CD14-positive monocyte (primary cell): Measurements from ENCODE around the gene AHI1. TPM values are rescaled to one million over a fixed set of nuclear protein-coding genes. Genes with fewer than 3 reads are reported as not detected.

Experiments used
- DNase-seq, 3 donors: peaks; one replicate each; pipeline ENCODE4 v3.0.0-alpha.2; 2011 to 2022
- H2AFZ ChIP-seq: 2 replicates; pipeline ENCODE4 v1.6.0; 2012; ENCODE audit warnings: mild to moderate bottlenecking, low read depth, low read length, inconsistent platforms; ENCODE audit not compliant: insufficient read depth, poor library complexity, severe bottlenecking
- H3K27ac ChIP-seq, 2 donors: 1 replicate in 1 of 2; 2 replicates in 1 of 2; pipeline ENCODE4 v1.5.1; 2012 to 2013; ENCODE audit warnings: low read length in 2 of 2, control low read depth in 1 of 2, inconsistent platforms in 1 of 2, low read depth in 1 of 2, mild to moderate bottlenecking in 1 of 2
- H3K27me3 ChIP-seq, 2 donors: one replicate each; pipeline versions ENCODE4 v1.6.0 to v1.6.1; 2011 to 2013; ENCODE audit warnings: low read length in 2 of 2; ENCODE audit not compliant: control insufficient read depth in 2 of 2, insufficient read depth in 2 of 2
- H3K36me3 ChIP-seq, 2 donors: replicated peaks in 1 of 2; 1 replicate in 1 of 2; 2 replicates in 1 of 2; pipeline versions ENCODE4 v1.5.1 to v1.6.1; 2012 to 2013; ENCODE audit warnings: low read length in 2 of 2, control low read depth in 1 of 2, inconsistent platforms in 1 of 2, mild to moderate bottlenecking in 1 of 2; ENCODE audit not compliant: insufficient read depth in 2 of 2, control insufficient read depth in 1 of 2
- H3K4me1 ChIP-seq, 2 donors: 1 replicate in 1 of 2; 2 replicates in 1 of 2; pipeline versions ENCODE4 v1.5.1 to v1.6.1; 2012 to 2013; ENCODE audit warnings: low read length in 2 of 2, control low read depth in 1 of 2, inconsistent platforms in 1 of 2, mild to moderate bottlenecking in 1 of 2, moderate library complexity in 1 of 2; ENCODE audit not compliant: insufficient read depth in 2 of 2, control insufficient read depth in 1 of 2
- H3K4me2 ChIP-seq: replicated peaks from 2 replicates; pipeline ENCODE3; 2012; ENCODE audit warnings: low read length, moderate library complexity, mild to moderate bottlenecking; ENCODE audit not compliant: poor library complexity, severe bottlenecking; ENCODE audit errors: extremely low read depth
- H3K4me3 ChIP-seq, 3 experiments: fragments of 200-600 bp in 1 of 3; sonication (generic) in 1 of 3; replicated peaks in 1 of 3; 1 replicate in 2 of 3; 2 replicates in 1 of 3; pipeline ENCODE4 v1.5.1; 2011 to 2013; ENCODE audit warnings: low read length in 3 of 3, mild to moderate bottlenecking in 3 of 3, control low read depth in 2 of 3, low read depth in 2 of 3, inconsistent platforms in 1 of 3, moderate library complexity in 1 of 3
- H3K79me2 ChIP-seq: 2 replicates; pipeline ENCODE4 v1.6.0; 2012; ENCODE audit warnings: mild to moderate bottlenecking, control low read depth, inconsistent platforms, low read length, moderate library complexity; ENCODE audit not compliant: insufficient read depth
- H3K9ac ChIP-seq: 2 replicates; pipeline ENCODE4 v1.6.0; 2017; ENCODE audit warnings: low read length, mild to moderate bottlenecking; ENCODE audit not compliant: insufficient read depth, poor library complexity, severe bottlenecking
- H3K9me3 ChIP-seq, 2 donors: replicated peaks in 1 of 2; 1 replicate in 1 of 2; 2 replicates in 1 of 2; pipeline versions ENCODE4 v1.5.1 to v1.6.1; 2012 to 2013; ENCODE audit warnings: low read length in 2 of 2, control low read depth in 1 of 2; ENCODE audit not compliant: control insufficient read depth in 1 of 2, insufficient read depth in 1 of 2
- H4K20me1 ChIP-seq: 2 replicates; pipeline ENCODE4 v1.6.0; 2012; ENCODE audit warnings: mild to moderate bottlenecking, low read length, control low read depth, moderate library complexity; ENCODE audit not compliant: insufficient read depth
- H3K27ac Mint-ChIP-seq, 7 donors: one replicate each; pipeline ENCODE4 v1.8.0; 2020; ENCODE audit warnings: mild to moderate bottlenecking in 7 of 7, mixed read lengths in 7 of 7, moderate library complexity in 6 of 7, inconsistent platforms in 2 of 7
- H3K27me3 Mint-ChIP-seq, 3 donors: one replicate each; pipeline ENCODE4 v1.8.0; 2021 to 2022; ENCODE audit warnings: low read depth in 3 of 3, mild to moderate bottlenecking in 3 of 3, mixed read lengths in 3 of 3, moderate library complexity in 3 of 3, inconsistent platforms in 1 of 3
- H3K36me3 Mint-ChIP-seq, 2 donors: one replicate each; pipeline ENCODE4 v1.8.0; 2020; ENCODE audit warnings: mixed read lengths in 2 of 2, inconsistent platforms in 1 of 2, mild to moderate bottlenecking in 1 of 2
- H3K4me1 Mint-ChIP-seq: one replicate; pipeline ENCODE4 v1.8.0; 2020; ENCODE audit warnings: mild to moderate bottlenecking, mixed read lengths
- H3K4me3 Mint-ChIP-seq, 2 donors: one replicate each; pipeline ENCODE4 v1.8.0; 2020; ENCODE audit warnings: mild to moderate bottlenecking in 2 of 2, mixed read lengths in 2 of 2, moderate library complexity in 1 of 2
- H3K9me3 Mint-ChIP-seq, 7 donors: one replicate each; pipeline ENCODE4 v1.8.0; 2020 to 2022; ENCODE audit warnings: mixed read lengths in 7 of 7, mild to moderate bottlenecking in 6 of 7, moderate library complexity in 6 of 7, inconsistent platforms in 2 of 7
- CTCF ChIP-seq: fragments of 200-600 bp; IDR thresholded peaks from one replicate; pipeline ENCODE4 v1.8.0; 2022; ENCODE audit warnings: antibody characterized with exemption, mild to moderate bottlenecking
- WGBS: methylation state at CpG from one replicate; pipeline ENCODE4 v1.1.5; 2013; ENCODE audit warnings: missing lambda C conversion rate; ENCODE audit not compliant: insufficient coverage; 5-methylcytosine and 5-hydroxymethylcytosine counted together
- intact Hi-C, 2 donors: fragments of 100-400 bp; cut with micrococcal nuclease; formaldehyde crosslinking; loops; one replicate each; pipeline versions ENCODE4 v1.15.0 to v1.15.1; 2023
- polyA plus RNA-seq, 3 donors: library from polyadenylated mRNA; depleted of rRNA in 1 of 3; unstranded in 2 of 3; stranded (reverse) in 1 of 3; fragments of 300-500 nt in 2 of 3; fragments of >200 nt in 1 of 3; fragmentation: Illumina TruSeq in 2 of 3; gene quantifications; 1 replicate in 2 of 3; 2 replicates in 1 of 3; pipeline ENCODE4 v1.2.3, GENCODE V29; 2012 to 2021

Gene AHI1
- polyA plus RNA-seq, 3 donors: 0.91 to 2.8 (median 1.4) TPM

GRCh38 chr6:135236319-135236718 is 261.2 kb downstream of the AHI1 start:
- no peak overlapping the region for H3K4me2 ChIP-seq
- H3K36me3 ChIP-seq: no peaks in the 10 kb centered on the region
- H3K4me1 ChIP-seq: peaks cover 20 to 27% of the 10 kb centered on the region in 2 donors
- no peak overlapping the region for H2AFZ ChIP-seq
- H3K9ac ChIP-seq: no peak overlapping the region
- intact Hi-C loops: no loop called here
- peaks cover 30% of the 10 kb centered on the region for H3K4me1 Mint-ChIP-seq
- no peaks in the 10 kb centered on the region for H3K9me3 ChIP-seq
- no peak overlapping the region for H3K4me3 Mint-ChIP-seq
- H3K27ac ChIP-seq: no peak overlapping the region
- DNase-seq: no peak
- H3K27ac Mint-ChIP-seq: peak overlapping the region in 1 of 7 donors; percentile 48
- H3K27me3 Mint-ChIP-seq: peaks cover 0 to 4% (median 2%) of the 10 kb centered on the region in 3 donors
- peaks cover 0 to 3% (median 0%) of the 10 kb centered on the region in 7 donors for H3K9me3 Mint-ChIP-seq
- H3K27me3 ChIP-seq: no peaks in the 10 kb centered on the region
- no peak overlapping the region for H3K4me3 ChIP-seq
- TF ChIP-seq CTCF: no peak
- no peaks in the 10 kb centered on the region for H3K79me2 ChIP-seq
- WGBS: 100% methylated on average over 1 of the region's 1 CpG
- no peaks in the 10 kb centered on the region for H4K20me1 ChIP-seq
- H3K36me3 Mint-ChIP-seq: no peaks in the 10 kb centered on the region

- Histone ChIP-seq H3K79me2 (no peaks in the 10 kb centered on the region), H3K9me3 (no peaks in the 10 kb centered on the region), H2AFZ (no peak overlapping the region), H3K4me1 (peaks cover 25 to 33% of the 10 kb centered on the region in 2 donors), H3K27ac (no peak overlapping the region), H3K9ac (no peak overlapping the region), H3K27me3 (no peaks in the 10 kb centered on the region), H4K20me1 (no peaks in the 10 kb centered on the region), H3K4me2 (no peak overlapping the region), H3K4me3 (no peak overlapping the region), H3K36me3 (no peaks in the 10 kb centered on the region)
- H3K27me3 Mint-ChIP-seq: peaks cover 0 to 4% (median 2%) of the 10 kb centered on the region in 3 donors
- no peak for DNase-seq
- no peak overlapping the region for H3K27ac Mint-ChIP-seq
- H3K9me3 Mint-ChIP-seq: peaks cover 0 to 3% (median 0%) of the 10 kb centered on the region in 7 donors
- peaks cover 36% of the 10 kb centered on the region for H3K4me1 Mint-ChIP-seq
- TF ChIP-seq CTCF: no peak
- no peaks in the 10 kb centered on the region for H3K36me3 Mint-ChIP-seq
- H3K4me3 Mint-ChIP-seq: no peak overlapping the region
- 64% methylated on average over 4 of the region's 5 CpGs for WGBS
- intact Hi-C loops: no loop called here
Observed at GRCh38 chr6:135235716-135236115, 261.8 kb downstream of the AHI1 start.
